SJCRH30 (cell line): ENCODE measurements around the gene FOXL1. TPM values are rescaled to one million over a fixed set of nuclear protein-coding genes. Genes with fewer than 3 reads are reported as not detected.

Source experiments
- DNase-seq, 2 experiments: peaks; one replicate each; pipeline ENCODE4 v3.0.0-alpha.2; 2015 to 2020
- H3K27ac ChIP-seq: fragments of 250-450 bp; sonication (Bioruptor Pico); 2 replicates; pipeline ENCODE4 v1.5.1; 2020; ENCODE audit warnings: mild to moderate bottlenecking, moderate library complexity
- H3K27me3 ChIP-seq: fragments of 250-450 bp; sonication (Bioruptor Pico); 2 replicates; pipeline ENCODE4 v1.5.1; 2020; ENCODE audit warnings: mild to moderate bottlenecking, moderate library complexity
- H3K36me3 ChIP-seq: fragments of 250-450 bp; sonication (Bioruptor Pico); 2 replicates; pipeline ENCODE4 v1.5.1; 2020; ENCODE audit warnings: mild to moderate bottlenecking, moderate library complexity
- H3K4me1 ChIP-seq: fragments of 250-450 bp; sonication (Bioruptor Pico); 2 replicates; pipeline ENCODE4 v1.5.1; 2020; ENCODE audit warnings: mild to moderate bottlenecking, moderate library complexity
- H3K4me3 ChIP-seq: fragments of 250-450 bp; sonication (Bioruptor Pico); 2 replicates; pipeline ENCODE4 v1.5.1; 2020; ENCODE audit warnings: mild to moderate bottlenecking, moderate library complexity
- H3K9me3 ChIP-seq: fragments of 250-450 bp; sonication (Bioruptor Pico); replicated peaks from 2 replicates; pipeline ENCODE4 v1.5.1; 2020; ENCODE audit warnings: mild to moderate bottlenecking, moderate library complexity
- total RNA-seq: library from RNA; depleted of rRNA; stranded (reverse); fragments of >200 nt; shearing (Covaris generic); gene quantifications from 2 replicates; pipeline ENCODE4 v1.2.3, GENCODE V29; 2014; rRNA removed

FOXL1 gene
- 4.0 and 5.5 TPM in 2 replicates for total RNA-seq

- H3K36me3 ChIP-seq = 0 out of 2 replicates have a peak, but pooled peaks cover 2% of the 10 kb centered on the region
- peak within 1 kb of the TSS; percentile 63 for H3K4me3 ChIP-seq
- H3K27me3 ChIP-seq = no peaks in the 10 kb centered on the region
- no peaks in the 10 kb centered on the region for H3K9me3 ChIP-seq
- H3K4me1 ChIP-seq = no peaks in the 10 kb centered on the region; the same call in 1 of the 2 replicates
- peak within 1 kb of the TSS; percentile 78 for H3K27ac ChIP-seq
- DNase-seq = peak in 1 of 2 experiments; percentile 74
Measured at GRCh38 chr16:86578061-86578599, at the start of gene FOXL1. Gene FOXL1, plus strand, starts transcription at chr16:86578549. Its CDS starts 175 bp downstream, at chr16:86578724.

GRCh38 chr16:86529160-86529559, 49.2 kb upstream of the FOXL1 start:
- no peaks in the 10 kb centered on the region for H3K36me3 ChIP-seq
- H3K27me3 ChIP-seq = no peaks in the 10 kb centered on the region
- H3K27ac ChIP-seq = no peak overlapping the region
- no peaks in the 10 kb centered on the region for H3K4me1 ChIP-seq
- DNase-seq = no peak
- H3K4me3 ChIP-seq = no peak overlapping the region
- H3K9me3 ChIP-seq = no peaks in the 10 kb centered on the region

- no peak for DNase-seq
- H3K27me3 ChIP-seq = no peaks in the 10 kb centered on the region
- no peak overlapping the region for H3K27ac ChIP-seq
- H3K4me1 ChIP-seq = no peaks in the 10 kb centered on the region
- H3K9me3 ChIP-seq = no peaks in the 10 kb centered on the region
- no peaks in the 10 kb centered on the region for H3K36me3 ChIP-seq
- no peak overlapping the region for H3K4me3 ChIP-seq
Measured at GRCh38 chr16:86530251-86531190, 47.8 kb upstream of the FOXL1 start.

GRCh38 chr16:86531191-86531545, 47.2 kb upstream of the FOXL1 start:
- DNase-seq = no peak
- no peaks in the 10 kb centered on the region for H3K9me3 ChIP-seq
- H3K27me3 ChIP-seq = no peaks in the 10 kb centered on the region
- no peaks in the 10 kb centered on the region for H3K36me3 ChIP-seq
- no peak overlapping the region for H3K4me3 ChIP-seq
- no peaks in the 10 kb centered on the region for H3K4me1 ChIP-seq
- no peak overlapping the region for H3K27ac ChIP-seq

GRCh38 chr16:86531641-86532525, 46.5 kb upstream of the FOXL1 start:
- no peak for DNase-seq
- no peak overlapping the region for H3K27ac ChIP-seq
- H3K36me3 ChIP-seq = no peaks in the 10 kb centered on the region
- no peak overlapping the region for H3K4me3 ChIP-seq
- no peaks in the 10 kb centered on the region for H3K4me1 ChIP-seq
- H3K9me3 ChIP-seq = no peaks in the 10 kb centered on the region
- H3K27me3 ChIP-seq = no peaks in the 10 kb centered on the region

- Histone ChIP-seq H3K36me3 (no peaks in the 10 kb centered on the region), H3K27me3 (no peaks in the 10 kb centered on the region), H3K9me3 (no peaks in the 10 kb centered on the region), H3K4me1 (no peaks in the 10 kb centered on the region), H3K4me3 (no peak overlapping the region), H3K27ac (no peak overlapping the region)
- no peak for DNase-seq
Measured at GRCh38 chr16:86532526-86532815, 45.9 kb upstream of the FOXL1 start.

GRCh38 chr16:86533076-86533475, 45.3 kb upstream of the FOXL1 start:
- H3K36me3 ChIP-seq = no peaks in the 10 kb centered on the region
- H3K27ac ChIP-seq = no peak overlapping the region
- no peaks in the 10 kb centered on the region for H3K4me1 ChIP-seq
- H3K27me3 ChIP-seq = no peaks in the 10 kb centered on the region
- no peak for DNase-seq
- H3K9me3 ChIP-seq = no peaks in the 10 kb centered on the region
- H3K4me3 ChIP-seq = no peak overlapping the region

GRCh38 chr16:86533767-86534351, 44.5 kb upstream of the FOXL1 start:
- DNase-seq = no peak
- Histone ChIP-seq H3K4me1 (no peaks in the 10 kb centered on the region), H3K27me3 (no peaks in the 10 kb centered on the region), H3K9me3 (no peaks in the 10 kb centered on the region), H3K36me3 (no peaks in the 10 kb centered on the region), H3K4me3 (no peak overlapping the region), H3K27ac (no peak overlapping the region)

- H3K27ac ChIP-seq = no peak overlapping the region
- no peaks in the 10 kb centered on the region for H3K36me3 ChIP-seq
- no peaks in the 10 kb centered on the region for H3K4me1 ChIP-seq
- H3K27me3 ChIP-seq = no peaks in the 10 kb centered on the region
- H3K9me3 ChIP-seq = no peaks in the 10 kb centered on the region
- no peak for DNase-seq
- H3K4me3 ChIP-seq = no peak overlapping the region
Measured at GRCh38 chr16:86534779-86535615, 43.4 kb upstream of the FOXL1 start.

GRCh38 chr16:86536621-86537020, 41.7 kb upstream of the FOXL1 start:
- Histone ChIP-seq H3K27ac (no peak overlapping the region), H3K36me3 (no peaks in the 10 kb centered on the region), H3K4me3 (no peak overlapping the region), H3K27me3 (no peaks in the 10 kb centered on the region), H3K4me1 (no peaks in the 10 kb centered on the region), H3K9me3 (no peaks in the 10 kb centered on the region)
- no peak for DNase-seq

GRCh38 chr16:86537486-86537885, 40.9 kb upstream of the FOXL1 start:
- no peak for DNase-seq
- no peaks in the 10 kb centered on the region for H3K4me1 ChIP-seq
- H3K27me3 ChIP-seq = no peaks in the 10 kb centered on the region
- no peaks in the 10 kb centered on the region for H3K36me3 ChIP-seq
- no peak overlapping the region for H3K27ac ChIP-seq
- H3K4me3 ChIP-seq = no peak overlapping the region
- H3K9me3 ChIP-seq = no peaks in the 10 kb centered on the region

GRCh38 chr16:86538196-86538780, 40.1 kb upstream of the FOXL1 start:
- Histone ChIP-seq H3K9me3 (no peaks in the 10 kb centered on the region), H3K27me3 (no peaks in the 10 kb centered on the region), H3K27ac (no peak overlapping the region), H3K4me1 (no peaks in the 10 kb centered on the region), H3K4me3 (no peak overlapping the region), H3K36me3 (no peaks in the 10 kb centered on the region)
- no peak for DNase-seq

- Histone ChIP-seq H3K36me3 (no peaks in the 10 kb centered on the region), H3K27ac (no peak overlapping the region), H3K9me3 (no peaks in the 10 kb centered on the region), H3K4me1 (no peaks in the 10 kb centered on the region), H3K4me3 (no peak overlapping the region), H3K27me3 (no peaks in the 10 kb centered on the region)
- no peak for DNase-seq
Measured at GRCh38 chr16:86540894-86541293, 37.5 kb upstream of the FOXL1 start.

- H3K9me3 ChIP-seq = no peaks in the 10 kb centered on the region
- no peak for DNase-seq
- no peaks in the 10 kb centered on the region for H3K4me1 ChIP-seq
- no peak overlapping the region for H3K4me3 ChIP-seq
- H3K27me3 ChIP-seq = no peaks in the 10 kb centered on the region
- H3K27ac ChIP-seq = no peak overlapping the region
- no peaks in the 10 kb centered on the region for H3K36me3 ChIP-seq
Measured at GRCh38 chr16:86541560-86541959, 36.8 kb upstream of the FOXL1 start.
